Measurements from ENCODE around the gene TRAPPC6A. TPM values are rescaled to one million over a fixed set of nuclear protein-coding genes. Genes with fewer than 3 reads are reported as not detected.

Gene TRAPPC6A
- total RNA-seq, 2 donors from 2014 or later: 17.9 to 22.8 TPM

GRCh38 chr19:45146741-45147205, 31.3 kb downstream of the TRAPPC6A start:
- H3K27ac ChIP-seq: no peak overlapping the region
- peaks cover 29% of the 10 kb centered on the region for H3K36me3 ChIP-seq
- no peak overlapping the region for H3K4me3 ChIP-seq
- TF ChIP-seq CTCF (IDR thresholded peaks at IDR 0.05): no peak
- H3K4me1 ChIP-seq: peaks cover 0 to 1% of the 10 kb centered on the region in 2 donors
- no peaks in the 10 kb centered on the region for H3K9me3 ChIP-seq
- peaks cover 0 to 3% of the 10 kb centered on the region in 2 donors for H3K27me3 ChIP-seq
- no peak for DNase-seq (ENCODE audit: low spot score)

GRCh38 chr19:45146251-45146650, 31.8 kb downstream of the TRAPPC6A start:
- TF ChIP-seq CTCF (IDR thresholded peaks at IDR 0.05): no peak
- H3K36me3 ChIP-seq: peaks cover 34% of the 10 kb centered on the region
- H3K27ac ChIP-seq: no peak overlapping the region
- H3K4me3 ChIP-seq: no peak overlapping the region
- H3K9me3 ChIP-seq: no peaks in the 10 kb centered on the region
- no peaks in the 10 kb centered on the region for H3K4me1 ChIP-seq
- no peaks in the 10 kb centered on the region for H3K27me3 ChIP-seq
- no peak for DNase-seq (ENCODE audit: low spot score)

- Histone ChIP-seq H3K27me3 (no peaks in the 10 kb centered on the region), H3K4me3 (no peak overlapping the region), H3K27ac (no peak overlapping the region), H3K9me3 (no peaks in the 10 kb centered on the region), H3K36me3 (peaks cover 40% of the 10 kb centered on the region), H3K4me1 (no peaks in the 10 kb centered on the region)
- no peak for DNase-seq (ENCODE audit: low spot score)
- TF ChIP-seq CTCF (IDR thresholded peaks at IDR 0.05): no peak
Observed at GRCh38 chr19:45145270-45146189, 32.5 kb downstream of the TRAPPC6A start.

GRCh38 chr19:45144431-45145269, 33.4 kb downstream of the TRAPPC6A start:
- Histone ChIP-seq H3K4me1 (no peaks in the 10 kb centered on the region), H3K4me3 (no peak overlapping the region), H3K36me3 (peaks cover 40% of the 10 kb centered on the region), H3K27ac (no peak overlapping the region), H3K9me3 (no peaks in the 10 kb centered on the region), H3K27me3 (no peaks in the 10 kb centered on the region)
- DNase-seq (ENCODE audit: low spot score): no peak
- TF ChIP-seq CTCF (IDR thresholded peaks at IDR 0.05): no peak

GRCh38 chr19:45142726-45143110, 35.3 kb downstream of the TRAPPC6A start:
- no peak overlapping the region for H3K27ac ChIP-seq
- H3K9me3 ChIP-seq: no peaks in the 10 kb centered on the region
- no peaks in the 10 kb centered on the region for H3K27me3 ChIP-seq
- no peak for TF ChIP-seq CTCF (IDR thresholded peaks at IDR 0.05)
- DNase-seq (ENCODE audit: low spot score): no peak
- H3K4me1 ChIP-seq: peaks cover 0 to 8% of the 10 kb centered on the region in 2 donors
- no peak overlapping the region for H3K4me3 ChIP-seq
- peaks cover 40% of the 10 kb centered on the region for H3K36me3 ChIP-seq
